Progenitor cell of endocrine pancreas (in vitro differentiated cells): ENCODE data around the gene PMPCB. TPM values are rescaled to one million over a fixed set of nuclear protein-coding genes. Genes with fewer than 3 reads are reported as not detected.
A peak's percentile ranks its signal among the peaks of the same experiment; 100 is the strongest.
"Not testable (repeated sequence)": the region's sequence is repeated elsewhere in the genome, so short reads cannot be mapped to it uniquely, and the experiment has no call there.

Experiments
- DNase-seq: peaks from one replicate; pipeline ENCODE4 v3.0.0; 2021; ENCODE audit warnings: low spot score; ENCODE audit not compliant: unreplicated experiment
- H3K27ac Mint-ChIP-seq: 2 replicates; pipeline ENCODE4 v1.8.0; 2021; ENCODE audit warnings: mild to moderate bottlenecking, moderate library complexity, mixed read lengths
- H3K27me3 Mint-ChIP-seq: 2 replicates; pipeline ENCODE4 v1.8.0; 2021; ENCODE audit warnings: mixed read lengths
- H3K36me3 Mint-ChIP-seq: 2 replicates; pipeline ENCODE4 v1.8.0; 2022; ENCODE audit warnings: mixed read lengths; ENCODE audit not compliant: insufficient read depth
- H3K4me1 Mint-ChIP-seq: 2 replicates; pipeline ENCODE4 v1.8.0; 2021; ENCODE audit warnings: low read depth, mixed read lengths
- H3K4me3 Mint-ChIP-seq: 2 replicates; pipeline ENCODE4 v1.8.0; 2021; ENCODE audit warnings: low read depth, mild to moderate bottlenecking, moderate library complexity, mixed read lengths
- H3K9me3 Mint-ChIP-seq: 2 replicates; pipeline ENCODE4 v1.8.0; 2021; ENCODE audit warnings: low read depth, mixed read lengths
- CTCF ChIP-seq: fragments of 200-600 bp; sonication (generic); IDR thresholded peaks from one replicate; pipeline ENCODE4 v1.5.0; 2021; ENCODE audit warnings: antibody characterized with exemption, mild to moderate bottlenecking; ENCODE audit not compliant: unreplicated experiment
- long read RNA-seq: library from polyadenylated mRNA; unstranded; transcript quantifications from one replicate; pipeline ENCODE4 v2.0.0, GENCODE V29; 2020
- total RNA-seq: library from RNA; stranded (reverse); gene quantifications from 2 replicates; pipeline ENCODE4 v1.2.1, GENCODE V29; 2021

Gene PMPCB
- 78.1 and 81.1 TPM in 2 replicates for total RNA-seq
- long read RNA-seq, transcript PMPCB-202 (12 exons, 1,714 nt), result minor isoform, 100 of 635 reads
- long read RNA-seq, transcript PMPCB-201 (13 exons, 2,472 nt), result major isoform, 401 of 635 reads
- long read RNA-seq, partial matches to known transcripts, result 41 of 635 reads
- long read RNA-seq, other reads (novel, unspliced or antisense), result 93 of 635 reads

GRCh38 chr7:103296901-103297836, at the start of gene PMPCB:
TSS of gene PMPCB (plus strand) at chr7:103297435. CDS start at chr7:103297460, 25 bp downstream.
- peak; percentile 88 for DNase-seq
- H3K4me3 Mint-ChIP-seq, result peak within 1 kb of the TSS; percentile 77
- peak; percentile 92 for TF ChIP-seq CTCF
- H3K27me3 Mint-ChIP-seq, result peaks cover 3% of the 10 kb centered on the region
- H3K4me1 Mint-ChIP-seq, result peaks cover 13% of the 10 kb centered on the region
- H3K36me3 Mint-ChIP-seq, result peaks cover 6% of the 10 kb centered on the region
- no peaks in the 10 kb centered on the region for H3K9me3 Mint-ChIP-seq
- H3K27ac Mint-ChIP-seq, result peak within 1 kb of the TSS; percentile 65

GRCh38 chr7:103253699-103254506, 43.3 kb upstream of the PMPCB start:
- H3K27me3 Mint-ChIP-seq, H3K36me3 Mint-ChIP-seq, DNase-seq, H3K27ac Mint-ChIP-seq, H3K9me3 Mint-ChIP-seq, H3K4me1 Mint-ChIP-seq, H3K4me3 Mint-ChIP-seq: not testable (repeated sequence)

- H3K4me1 Mint-ChIP-seq, result peaks cover 14% of the 10 kb centered on the region
- not testable (repeated sequence) for H3K27ac Mint-ChIP-seq, H3K9me3 Mint-ChIP-seq, H3K27me3 Mint-ChIP-seq, DNase-seq, H3K4me3 Mint-ChIP-seq, H3K36me3 Mint-ChIP-seq
These were observed 33.2 kb upstream of the PMPCB start for GRCh38 chr7:103264054-103264453.

GRCh38 chr7:103266229-103266628, 31.0 kb upstream of the PMPCB start:
- H3K27me3 Mint-ChIP-seq, H3K36me3 Mint-ChIP-seq, H3K9me3 Mint-ChIP-seq, DNase-seq, H3K4me3 Mint-ChIP-seq, H3K27ac Mint-ChIP-seq: not testable (repeated sequence)
- peaks cover 12% of the 10 kb centered on the region for H3K4me1 Mint-ChIP-seq

- H3K9me3 Mint-ChIP-seq, H3K27me3 Mint-ChIP-seq, DNase-seq, H3K27ac Mint-ChIP-seq, H3K4me3 Mint-ChIP-seq, H3K4me1 Mint-ChIP-seq, H3K36me3 Mint-ChIP-seq: not testable (repeated sequence)
These were observed 23.9 kb upstream of the PMPCB start for GRCh38 chr7:103273374-103273773.

- H3K4me3 Mint-ChIP-seq, DNase-seq, H3K27ac Mint-ChIP-seq, H3K9me3 Mint-ChIP-seq, H3K4me1 Mint-ChIP-seq, H3K36me3 Mint-ChIP-seq: not testable (repeated sequence)
- peaks cover 15% of the 10 kb centered on the region for H3K27me3 Mint-ChIP-seq
These were observed 22.4 kb upstream of the PMPCB start for GRCh38 chr7:103274867-103275266.

GRCh38 chr7:103278195-103278594, 19.0 kb upstream of the PMPCB start:
- not testable (repeated sequence) for H3K27ac Mint-ChIP-seq, H3K9me3 Mint-ChIP-seq, H3K36me3 Mint-ChIP-seq, H3K4me3 Mint-ChIP-seq, DNase-seq
- H3K4me1 Mint-ChIP-seq, result peaks cover 12% of the 10 kb centered on the region
- peaks cover 39% of the 10 kb centered on the region for H3K27me3 Mint-ChIP-seq

- Mint-ChIP-seq H3K4me3 (peak overlapping the region; percentile 86), H3K27me3 (peaks cover 39% of the 10 kb centered on the region), H3K4me1 (peaks cover 12% of the 10 kb centered on the region)
- not testable (repeated sequence) for H3K36me3 Mint-ChIP-seq, H3K9me3 Mint-ChIP-seq, DNase-seq, H3K27ac Mint-ChIP-seq
These were observed 17.6 kb upstream of the PMPCB start for GRCh38 chr7:103279636-103279962.

GRCh38 chr7:103279963-103280802, 17.1 kb upstream of the PMPCB start:
- H3K27me3 Mint-ChIP-seq, result peaks cover 39% of the 10 kb centered on the region
- peaks cover 12% of the 10 kb centered on the region for H3K4me1 Mint-ChIP-seq
- H3K36me3 Mint-ChIP-seq, H3K9me3 Mint-ChIP-seq: not testable (repeated sequence)
- peak; percentile 46 for DNase-seq
- H3K4me3 Mint-ChIP-seq, result peak overlapping the region; percentile 86
- peak overlapping the region; percentile 92 for H3K27ac Mint-ChIP-seq

GRCh38 chr7:103280803-103281155, 16.5 kb upstream of the PMPCB start:
- peaks cover 12% of the 10 kb centered on the region for H3K4me1 Mint-ChIP-seq
- not testable (repeated sequence) for H3K36me3 Mint-ChIP-seq, DNase-seq, H3K27ac Mint-ChIP-seq, H3K9me3 Mint-ChIP-seq
- peak overlapping the region; percentile 86 for H3K4me3 Mint-ChIP-seq
- peaks cover 39% of the 10 kb centered on the region for H3K27me3 Mint-ChIP-seq

GRCh38 chr7:103282802-103283427, 14.3 kb upstream of the PMPCB start:
- H3K27ac Mint-ChIP-seq, H3K36me3 Mint-ChIP-seq, H3K9me3 Mint-ChIP-seq, H3K4me3 Mint-ChIP-seq, DNase-seq: not testable (repeated sequence)
- Mint-ChIP-seq H3K4me1 (peaks cover 12% of the 10 kb centered on the region), H3K27me3 (peaks cover 51% of the 10 kb centered on the region)
